GM12891 (cell line): ENCODE results near the gene DPYSL3.

Source experiments
- PAX5 ChIP-seq: IDR thresholded peaks from 2 replicates; pipeline ENCODE4 v1.6.1; 2011; ENCODE audit warnings: low read length, moderate library complexity, mild to moderate bottlenecking; ENCODE audit not compliant: insufficient read depth, severe bottlenecking
- POLR2A ChIP-seq: IDR thresholded peaks from 2 replicates; pipeline ENCODE4 v1.6.1; 2011; ENCODE audit warnings: low read depth, low read length, control low read depth
- POLR2AphosphoS5 ChIP-seq: IDR thresholded peaks from 2 replicates; pipeline ENCODE4 v1.6.1; 2011; ENCODE audit warnings: low read depth, low read length, control low read depth
- POU2F2 ChIP-seq: IDR thresholded peaks from 2 replicates; pipeline ENCODE4 v1.6.1; 2011; ENCODE audit warnings: low read depth, mild to moderate bottlenecking, control low read depth, low read length, moderate library complexity
- SPI1 ChIP-seq: IDR thresholded peaks from 2 replicates; pipeline ENCODE4 v1.6.1; 2011; ENCODE audit warnings: low read depth, low read length, control low read depth
- TAF1 ChIP-seq: IDR thresholded peaks from 2 replicates; pipeline ENCODE4 v1.6.1; 2011; ENCODE audit warnings: low read depth, low read length, control low read depth

GRCh38 chr5:147467973-147468508 lies 41.8 kb downstream of the DPYSL3 start:
- TF ChIP-seq POLR2A: no peak
- TF ChIP-seq TAF1: no peak
- TF ChIP-seq POLR2AphosphoS5: no peak
- TF ChIP-seq POU2F2: no peak
- TF ChIP-seq SPI1: no peak
- TF ChIP-seq PAX5: no peak
